Nephron progenitor cell (in vitro differentiated cells): ENCODE measurements around the gene RASSF5.
A peak's percentile ranks its signal among the peaks of the same experiment; 100 is the strongest.

Experiments used
- DNase-seq: peaks from one replicate; pipeline ENCODE4 v3.0.0; 2021
- H3K27ac Mint-ChIP-seq: 2 replicates; pipeline ENCODE4 v1.8.0; 2021; ENCODE audit warnings: mild to moderate bottlenecking, moderate library complexity, mixed read lengths
- H3K27me3 Mint-ChIP-seq: 2 replicates; pipeline ENCODE4 v1.8.0; 2021; ENCODE audit warnings: mild to moderate bottlenecking, low read depth, mixed read lengths; ENCODE audit not compliant: poor library complexity
- H3K36me3 Mint-ChIP-seq: 2 replicates; pipeline ENCODE4 v1.8.0; 2021; ENCODE audit warnings: low read depth, mixed read lengths
- H3K4me1 Mint-ChIP-seq: 2 replicates; pipeline ENCODE4 v1.8.0; 2021; ENCODE audit warnings: mixed read lengths
- H3K4me3 Mint-ChIP-seq: 2 replicates; pipeline ENCODE4 v1.8.0; 2021; ENCODE audit warnings: mild to moderate bottlenecking, moderate library complexity, mixed read lengths
- H3K9me3 Mint-ChIP-seq: 2 replicates; pipeline ENCODE4 v1.8.0; 2021; ENCODE audit warnings: mild to moderate bottlenecking, moderate library complexity, mixed read lengths
- TF ChIP-seq, protein P1 (sequence below): fragments of 200-600 bp; sonication (generic); IDR thresholded peaks from 2 replicates; pipeline ENCODE4 v1.5.0; 2021; ENCODE audit warnings: antibody characterized with exemption

The RASSF5 gene

DNA sequence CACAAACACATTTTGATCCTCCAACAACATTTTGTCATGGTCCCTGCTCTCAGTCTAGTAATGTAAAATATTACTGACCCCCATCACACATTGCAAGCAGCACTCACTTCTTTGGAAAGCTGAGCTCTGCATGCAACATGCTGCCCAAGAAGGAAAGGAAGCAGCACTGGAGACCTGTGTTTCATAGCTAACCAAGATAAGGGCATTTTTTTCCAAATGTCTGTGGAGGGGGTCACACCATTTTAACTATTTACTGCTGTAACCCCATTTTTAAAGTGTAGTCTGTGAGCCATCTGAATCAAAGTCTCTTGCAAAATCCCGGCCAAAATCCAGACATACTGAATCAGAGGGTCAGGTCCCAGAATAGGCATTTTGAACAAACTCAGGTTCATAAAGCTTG is 4.5 kb upstream of the RASSF5 start:
- no peak overlapping the region for H3K4me3 Mint-ChIP-seq
- TF ChIP-seq, protein P1, sequence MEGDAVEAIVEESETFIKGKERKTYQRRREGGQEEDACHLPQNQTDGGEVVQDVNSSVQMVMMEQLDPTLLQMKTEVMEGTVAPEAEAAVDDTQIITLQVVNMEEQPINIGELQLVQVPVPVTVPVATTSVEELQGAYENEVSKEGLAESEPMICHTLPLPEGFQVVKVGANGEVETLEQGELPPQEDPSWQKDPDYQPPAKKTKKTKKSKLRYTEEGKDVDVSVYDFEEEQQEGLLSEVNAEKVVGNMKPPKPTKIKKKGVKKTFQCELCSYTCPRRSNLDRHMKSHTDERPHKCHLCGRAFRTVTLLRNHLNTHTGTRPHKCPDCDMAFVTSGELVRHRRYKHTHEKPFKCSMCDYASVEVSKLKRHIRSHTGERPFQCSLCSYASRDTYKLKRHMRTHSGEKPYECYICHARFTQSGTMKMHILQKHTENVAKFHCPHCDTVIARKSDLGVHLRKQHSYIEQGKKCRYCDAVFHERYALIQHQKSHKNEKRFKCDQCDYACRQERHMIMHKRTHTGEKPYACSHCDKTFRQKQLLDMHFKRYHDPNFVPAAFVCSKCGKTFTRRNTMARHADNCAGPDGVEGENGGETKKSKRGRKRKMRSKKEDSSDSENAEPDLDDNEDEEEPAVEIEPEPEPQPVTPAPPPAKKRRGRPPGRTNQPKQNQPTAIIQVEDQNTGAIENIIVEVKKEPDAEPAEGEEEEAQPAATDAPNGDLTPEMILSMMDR: no peak
- H3K27ac Mint-ChIP-seq: no peak overlapping the region
- DNase-seq: no peak
- H3K9me3 Mint-ChIP-seq: no peaks in the 10 kb centered on the region
- H3K36me3 Mint-ChIP-seq: no peaks in the 10 kb centered on the region
- peaks cover 17% of the 10 kb centered on the region for H3K4me1 Mint-ChIP-seq
- H3K27me3 Mint-ChIP-seq: peaks cover 66% of the 10 kb centered on the region

DNA sequence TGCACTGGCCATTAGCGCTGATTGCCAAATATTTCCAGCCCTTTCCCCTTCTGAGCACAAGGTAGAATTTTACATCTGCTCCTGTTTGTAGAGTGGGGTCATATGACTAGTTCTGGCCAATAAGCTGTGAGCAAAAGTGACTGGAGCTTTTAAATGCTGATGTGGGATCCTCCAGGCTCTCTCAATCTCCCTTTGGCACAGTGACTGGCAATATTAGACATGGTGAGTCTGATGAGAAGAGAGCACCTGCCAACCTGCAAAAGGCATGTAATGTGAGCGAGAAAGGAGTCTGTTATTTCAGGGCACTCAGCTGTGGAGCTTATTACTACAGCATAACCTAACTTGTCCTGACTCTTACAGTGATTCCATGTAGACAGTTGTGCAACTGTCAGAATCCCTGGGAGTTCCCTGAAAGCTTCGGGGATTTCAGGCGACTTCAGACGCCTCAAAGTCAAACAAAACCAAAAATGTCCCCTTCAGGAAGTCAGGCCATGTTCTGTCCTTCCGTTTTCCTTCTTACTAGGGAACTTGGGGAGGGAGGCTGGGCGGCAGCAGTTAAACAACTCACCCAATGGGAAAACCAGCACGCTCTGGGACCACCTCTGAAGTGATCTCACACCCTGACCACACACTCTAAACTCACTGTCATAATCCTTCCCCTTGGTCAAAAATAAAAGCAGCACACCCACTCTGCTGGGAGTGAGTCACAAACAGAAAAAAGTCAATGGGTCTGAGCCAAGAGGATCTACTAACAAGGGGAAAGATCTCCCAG is 3.6 kb upstream of the RASSF5 start:
- no peaks in the 10 kb centered on the region for H3K36me3 Mint-ChIP-seq
- H3K9me3 Mint-ChIP-seq: no peaks in the 10 kb centered on the region
- H3K27me3 Mint-ChIP-seq: peaks cover 75% of the 10 kb centered on the region

DNA sequence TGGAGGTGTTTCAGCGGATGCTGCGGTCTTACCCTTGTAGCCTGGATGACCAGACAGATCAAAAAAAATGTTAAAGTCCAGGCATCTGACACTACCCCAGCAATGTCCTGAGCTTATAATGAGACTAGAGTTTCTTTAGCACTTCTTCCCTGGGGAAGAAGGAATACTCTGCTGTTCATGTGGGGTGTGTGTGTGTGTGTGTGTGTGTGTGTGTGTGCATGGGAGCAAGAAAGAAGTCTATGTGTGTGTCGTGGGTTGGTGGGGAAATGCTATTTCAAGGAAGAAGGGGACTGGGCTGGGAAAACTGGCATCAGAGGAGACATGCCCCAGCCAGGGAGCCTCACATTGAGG is 3.0 kb upstream of the RASSF5 start:
- DNase-seq: no peak
- no peaks in the 10 kb centered on the region for H3K9me3 Mint-ChIP-seq
- H3K4me1 Mint-ChIP-seq: peaks cover 30% of the 10 kb centered on the region
- H3K27ac Mint-ChIP-seq: no peak overlapping the region
- H3K36me3 Mint-ChIP-seq: no peaks in the 10 kb centered on the region
- H3K4me3 Mint-ChIP-seq: no peak overlapping the region
- TF ChIP-seq, protein P1: no peak
- peaks cover 81% of the 10 kb centered on the region for H3K27me3 Mint-ChIP-seq

More for the DNA sequence above, 3.6 kb upstream of the RASSF5 start:
- H3K4me1 Mint-ChIP-seq: peaks cover 25% of the 10 kb centered on the region
- H3K27ac Mint-ChIP-seq: no peak overlapping the region
- DNase-seq: no peak
- TF ChIP-seq, protein P1: no peak
- H3K4me3 Mint-ChIP-seq: no peak overlapping the region

DNA sequence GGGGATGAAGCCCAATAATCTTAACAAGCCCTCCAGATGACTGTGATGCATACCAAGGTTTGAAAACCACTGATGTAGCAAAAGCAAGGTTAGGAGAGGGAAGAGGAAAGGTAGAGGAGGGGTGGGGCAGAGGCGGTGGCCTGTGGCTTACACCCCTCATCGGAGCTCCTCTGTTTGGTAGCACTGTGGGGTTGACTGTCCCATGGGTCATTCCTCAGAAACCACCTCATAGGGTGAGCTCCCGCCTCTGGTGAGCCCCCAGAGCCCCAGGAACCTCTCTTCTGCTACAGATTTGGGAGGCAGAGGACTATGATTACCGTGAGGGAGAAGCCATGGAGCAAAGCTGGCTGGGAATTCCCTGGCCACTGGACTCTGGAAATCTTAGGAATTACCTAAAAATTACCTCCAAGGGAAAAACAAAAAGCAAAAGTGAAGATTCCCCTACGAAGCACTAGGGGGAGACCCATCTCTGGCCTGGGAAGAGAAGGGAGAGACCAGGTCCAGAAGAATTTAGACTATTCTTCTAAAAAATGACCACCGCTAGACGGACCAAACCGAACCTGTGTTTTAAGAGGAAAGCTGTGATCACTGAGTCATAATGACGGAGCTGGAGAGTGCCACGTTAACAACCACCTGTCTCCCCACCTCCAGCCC is 1.5 kb upstream of the RASSF5 start:
- TF ChIP-seq, protein P1: peak; percentile 53
- peaks cover 90% of the 10 kb centered on the region for H3K27me3 Mint-ChIP-seq
- H3K9me3 Mint-ChIP-seq: no peaks in the 10 kb centered on the region
- no peak for DNase-seq
- no peak overlapping the region for H3K27ac Mint-ChIP-seq
- H3K4me1 Mint-ChIP-seq: peaks cover 37% of the 10 kb centered on the region
- peak overlapping the region; percentile 69 for H3K4me3 Mint-ChIP-seq
- no peaks in the 10 kb centered on the region for H3K36me3 Mint-ChIP-seq

DNA sequence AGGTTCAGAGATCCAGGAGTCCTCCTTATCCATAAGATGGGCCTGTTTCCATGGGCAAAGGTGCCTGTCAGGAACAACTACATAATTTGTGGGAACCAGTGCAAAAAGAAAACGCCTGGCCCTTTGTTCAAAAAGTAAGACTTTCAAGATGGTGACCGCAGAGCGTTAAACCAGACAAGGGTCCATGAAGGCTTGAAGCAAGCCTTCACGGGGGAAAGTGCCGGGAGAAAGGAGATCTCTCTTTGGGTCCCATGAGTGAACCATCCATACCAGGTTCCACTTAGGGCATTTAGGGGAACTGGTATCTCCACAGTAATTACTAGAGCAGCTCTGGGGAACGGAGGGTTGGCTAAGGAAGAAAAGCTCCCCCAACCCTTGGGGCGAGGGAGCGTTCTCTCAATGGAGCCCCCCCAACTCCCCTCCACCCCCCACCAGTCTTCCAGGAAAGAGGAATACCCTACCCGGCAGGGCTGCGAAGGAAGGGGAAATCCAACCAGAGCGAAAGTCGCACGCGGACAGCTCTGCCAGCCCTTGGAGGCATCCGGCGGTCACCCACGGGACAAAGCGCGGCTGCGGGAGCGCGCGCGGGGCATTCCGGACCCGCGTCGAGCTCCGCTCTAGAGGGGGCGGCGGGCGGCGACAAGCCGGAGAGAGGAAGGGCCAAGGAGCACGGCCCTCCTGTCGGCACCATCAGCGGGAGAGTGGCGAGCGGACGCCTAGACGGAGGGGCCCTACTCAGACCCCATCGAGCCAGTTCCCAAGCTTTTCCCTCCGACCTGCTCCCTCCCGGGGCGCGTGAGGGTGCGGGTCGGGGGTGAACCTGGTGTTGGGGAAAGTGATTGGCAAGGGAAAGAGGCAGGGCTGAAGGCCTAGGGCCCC is 687 bp upstream of the RASSF5 start:
- Mint-ChIP-seq H3K27ac (no peak overlapping the region), H3K27me3 (peaks cover 92% of the 10 kb centered on the region), H3K4me1 (peaks cover 37% of the 10 kb centered on the region), H3K9me3 (no peaks in the 10 kb centered on the region), H3K36me3 (no peaks in the 10 kb centered on the region), H3K4me3 (peak overlapping the region; percentile 69)
- TF ChIP-seq, protein P1: no peak
- peak; percentile 38 for DNase-seq
